SK-N-MC (cell line): Measurements from ENCODE around the gene ESRRB.

Source experiments
- DNase-seq: peaks from one replicate; pipeline ENCODE4 v3.0.0-alpha.2; 2011; ENCODE audit warnings: low read depth, low spot score
- H3K27ac ChIP-seq: fragments of 200-600 bp; sonication (generic); 2 replicates; pipeline ENCODE4 v1.5.1; 2016; ENCODE audit warnings: mixed run types
- H3K36me3 ChIP-seq: fragments of 200-600 bp; sonication (generic); 2 replicates; pipeline ENCODE4 v1.6.1; 2017; ENCODE audit warnings: antibody characterized with exemption, low read length, mixed read lengths; ENCODE audit not compliant: insufficient read depth
- H3K4me3 ChIP-seq: fragments of 200-600 bp; sonication (generic); 2 replicates; pipeline ENCODE4 v1.5.1; 2016
- H3K9ac ChIP-seq: fragments of 200-600 bp; sonication (generic); 2 replicates; pipeline ENCODE4 v1.8.0; 2017; ENCODE audit warnings: mixed run types, mixed read lengths; ENCODE audit not compliant: insufficient read length
- H3K9me3 ChIP-seq: fragments of 200-600 bp; sonication (generic); 2 replicates; pipeline ENCODE4 v1.6.1; 2017; ENCODE audit warnings: low read depth, mild to moderate bottlenecking, antibody characterized with exemption, low read length, moderate library complexity, mixed read lengths
- EZH2 ChIP-seq: fragments of 200-600 bp; sonication (generic); IDR thresholded peaks from one replicate; pipeline ENCODE4 v1.6.1; 2017; ENCODE audit warnings: antibody characterized with exemption
- FOXP2 ChIP-seq: optimal IDR thresholded peaks from 2 replicates; pipeline ENCODE3; 2011; ENCODE audit warnings: mild to moderate bottlenecking, moderate library complexity; ENCODE audit not compliant: insufficient read depth; ENCODE audit errors: extremely low read length, control extremely low read depth
- POLR2AphosphoS5 ChIP-seq: IDR thresholded peaks from 2 replicates; pipeline ENCODE4 v1.6.1; 2012; ENCODE audit warnings: mild to moderate bottlenecking, low read depth, low read length, borderline replicate concordance

Gene ESRRB

DNA sequence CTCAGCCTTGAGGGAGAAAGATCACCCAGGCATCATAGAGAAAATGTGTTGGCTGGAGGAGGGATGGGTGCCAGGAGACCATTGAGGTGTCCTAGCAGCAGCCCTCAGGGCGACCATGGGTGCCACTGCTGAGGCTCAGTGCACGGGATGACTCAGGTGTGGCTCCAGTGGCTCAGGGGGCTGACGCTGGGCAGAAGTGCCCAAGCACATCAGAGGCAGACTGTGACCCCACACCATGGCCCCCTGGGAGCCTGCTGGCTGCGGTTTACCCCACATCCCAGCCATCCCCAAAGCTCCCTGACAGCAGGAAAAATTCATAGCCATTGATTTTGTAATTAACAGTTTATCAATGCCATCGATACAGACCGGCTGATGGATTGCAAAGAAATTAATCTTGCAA lies 120.7 kb downstream of the ESRRB start:
- Histone ChIP-seq H3K4me3 (no peak overlapping the region), H3K9me3 (no peaks in the 10 kb centered on the region), H3K36me3 (no peaks in the 10 kb centered on the region; the same call in 1 of the 2 replicates), H3K9ac (no peak overlapping the region), H3K27ac (no peak overlapping the region)
- no peak for DNase-seq
- no peak for TF ChIP-seq FOXP2
- TF ChIP-seq POLR2AphosphoS5: no peak
- no peak for TF ChIP-seq EZH2

- Histone ChIP-seq H3K27ac (no peak overlapping the region), H3K4me3 (no peak overlapping the region), H3K9ac (no peak overlapping the region), H3K9me3 (no peaks in the 10 kb centered on the region), H3K36me3 (no peaks in the 10 kb centered on the region; the same call in 1 of the 2 replicates)
- no peak for DNase-seq
- TF ChIP-seq FOXP2: no peak
- TF ChIP-seq EZH2: no peak
- TF ChIP-seq POLR2AphosphoS5: no peak
These were observed 121.9 kb downstream of the ESRRB start for GRCh38 chr14:76497550-76498462.

- Histone ChIP-seq H3K9me3 (no peaks in the 10 kb centered on the region), H3K4me3 (no peak overlapping the region), H3K36me3 (no peaks in the 10 kb centered on the region; the same call in 1 of the 2 replicates), H3K27ac (no peak overlapping the region), H3K9ac (no peak overlapping the region)
- no peak for DNase-seq
- TF ChIP-seq EZH2: no peak
- TF ChIP-seq POLR2AphosphoS5: no peak
- TF ChIP-seq FOXP2: no peak
These were observed 122.6 kb downstream of the ESRRB start for GRCh38 chr14:76498463-76498935.

GRCh38 chr14:76498976-76499375 lies 123.0 kb downstream of the ESRRB start:
- H3K27ac ChIP-seq: no peak overlapping the region
- H3K9ac ChIP-seq: no peak overlapping the region
- TF ChIP-seq FOXP2 (no peak), EZH2 (no peak), POLR2AphosphoS5 (no peak)
- H3K4me3 ChIP-seq: no peak overlapping the region
- no peaks in the 10 kb centered on the region; the same call in 1 of the 2 replicates for H3K36me3 ChIP-seq
- no peak for DNase-seq
- H3K9me3 ChIP-seq: no peaks in the 10 kb centered on the region

GRCh38 chr14:76499399-76499798 lies 123.5 kb downstream of the ESRRB start:
- no peak overlapping the region for H3K27ac ChIP-seq
- no peaks in the 10 kb centered on the region; the same call in 1 of the 2 replicates for H3K36me3 ChIP-seq
- DNase-seq: no peak
- no peaks in the 10 kb centered on the region for H3K9me3 ChIP-seq
- H3K4me3 ChIP-seq: no peak overlapping the region
- TF ChIP-seq POLR2AphosphoS5 (no peak), FOXP2 (no peak), EZH2 (no peak)
- no peak overlapping the region for H3K9ac ChIP-seq

DNA sequence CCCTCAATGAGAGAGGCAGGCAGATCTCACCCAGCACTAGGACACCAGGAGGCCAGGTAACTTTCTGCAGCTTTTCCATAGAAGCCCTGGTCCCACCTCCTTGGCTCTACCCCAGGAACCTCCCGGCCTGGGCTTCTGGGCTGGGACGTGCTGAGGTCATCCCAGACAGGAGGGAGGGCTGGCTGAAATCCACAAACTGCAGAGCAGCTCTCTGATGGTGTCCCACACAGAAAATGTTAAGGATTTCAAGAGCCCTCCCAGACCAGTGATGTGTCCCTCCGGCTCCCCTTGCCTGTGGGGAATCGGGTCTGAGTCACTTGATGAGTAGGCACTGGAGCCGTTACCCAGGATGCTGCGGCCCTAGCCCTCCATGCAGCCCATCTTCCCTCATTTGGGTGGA lies 124.1 kb downstream of the ESRRB start:
- no peak overlapping the region for H3K4me3 ChIP-seq
- no peaks in the 10 kb centered on the region for H3K9me3 ChIP-seq
- H3K27ac ChIP-seq: no peak overlapping the region
- no peak overlapping the region for H3K9ac ChIP-seq
- TF ChIP-seq FOXP2: no peak
- TF ChIP-seq EZH2: no peak
- no peak for TF ChIP-seq POLR2AphosphoS5
- no peaks in the 10 kb centered on the region; the same call in 1 of the 2 replicates for H3K36me3 ChIP-seq
- DNase-seq: no peak

- no peaks in the 10 kb centered on the region for H3K9me3 ChIP-seq
- no peak for DNase-seq
- H3K4me3 ChIP-seq: no peak overlapping the region
- H3K36me3 ChIP-seq: no peaks in the 10 kb centered on the region
- H3K9ac ChIP-seq: no peak overlapping the region
- no peak overlapping the region for H3K27ac ChIP-seq
- no peak for TF ChIP-seq EZH2
- TF ChIP-seq POLR2AphosphoS5: no peak
- no peak for TF ChIP-seq FOXP2
These were observed 124.5 kb downstream of the ESRRB start for GRCh38 chr14:76500480-76500879.

GRCh38 chr14:76501156-76501720 lies 125.3 kb downstream of the ESRRB start:
- no peak overlapping the region for H3K4me3 ChIP-seq
- H3K9ac ChIP-seq: no peak overlapping the region
- H3K36me3 ChIP-seq: no peaks in the 10 kb centered on the region
- TF ChIP-seq EZH2 (no peak), POLR2AphosphoS5 (no peak)
- no peak for DNase-seq
- no peak overlapping the region for H3K27ac ChIP-seq
- H3K9me3 ChIP-seq: no peaks in the 10 kb centered on the region

DNA sequence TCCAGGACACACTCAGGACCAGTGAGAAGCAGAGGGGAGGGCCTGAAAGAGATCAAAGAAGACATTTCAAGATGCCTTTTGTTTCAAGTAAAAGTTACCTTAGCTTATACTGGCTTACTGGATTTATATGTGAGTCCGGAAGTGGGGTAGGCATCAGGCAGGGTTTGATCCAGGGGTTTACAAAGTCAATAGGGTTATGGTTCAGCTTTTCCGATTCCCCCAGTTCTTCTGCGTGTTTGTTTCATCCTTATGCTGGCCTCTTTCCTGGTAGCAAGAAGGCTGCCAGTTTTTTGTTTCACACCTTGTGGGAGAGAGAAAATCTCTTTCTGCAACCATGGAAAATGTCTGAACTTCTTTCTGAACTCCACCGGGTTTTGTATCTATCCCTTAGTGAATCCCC lies 126.3 kb downstream of the ESRRB start:
- H3K27ac ChIP-seq: no peak overlapping the region
- no peaks in the 10 kb centered on the region for H3K9me3 ChIP-seq
- no peak overlapping the region for H3K9ac ChIP-seq
- no peak overlapping the region for H3K4me3 ChIP-seq
- no peak for TF ChIP-seq POLR2AphosphoS5
- TF ChIP-seq FOXP2: no peak
- no peak for TF ChIP-seq EZH2
- DNase-seq: no peak
- H3K36me3 ChIP-seq: no peaks in the 10 kb centered on the region
